Stimulated activated naive CD4-positive, alpha-beta T cell (primary cell): Measurements from ENCODE around the gene PALMD.

ENCODE experiments used
- DNase-seq, 6 experiments: peaks; one replicate each; lab custom pipeline; 2025; lab: John Stamatoyannopoulos, UW

PALMD gene

GRCh38 chr1:99645699-99646531 lies at the start of gene PALMD:
PALMD (plus strand) TSS chr1:99646113; CDS start chr1:99646318, 205 bp downstream.
- no peak for DNase-seq

DNA sequence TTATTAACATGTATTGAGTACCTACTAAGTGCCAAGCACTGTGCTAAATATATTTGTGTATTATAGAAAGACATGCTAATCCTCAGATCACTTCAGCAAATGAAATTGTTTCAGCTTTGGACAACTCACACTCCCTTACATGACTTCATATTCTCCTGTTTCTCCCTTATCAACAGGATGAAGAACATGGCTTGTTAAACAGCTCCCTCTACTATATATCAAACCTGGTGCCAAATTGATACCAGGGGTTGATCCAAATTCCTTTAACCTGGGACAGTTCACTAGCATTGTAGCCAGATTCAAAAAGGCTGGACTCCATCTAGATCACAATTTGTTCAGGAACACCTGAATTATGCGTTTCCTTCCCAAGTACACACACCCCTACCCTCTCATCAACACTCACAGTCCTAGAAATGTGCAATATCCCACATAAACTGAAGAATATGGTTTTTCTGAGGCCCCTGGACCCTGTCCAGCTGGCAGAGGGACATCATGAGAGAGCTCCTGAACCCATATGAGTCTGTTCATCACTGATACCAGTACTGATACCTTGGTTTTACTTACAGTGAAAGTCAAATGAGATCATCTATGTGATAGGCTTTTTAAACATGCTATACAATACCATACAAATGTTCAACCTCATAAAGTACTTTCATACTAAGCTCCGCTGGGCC lies 47.0 kb upstream of the PALMD start:
- DNase-seq = no peak

DNA sequence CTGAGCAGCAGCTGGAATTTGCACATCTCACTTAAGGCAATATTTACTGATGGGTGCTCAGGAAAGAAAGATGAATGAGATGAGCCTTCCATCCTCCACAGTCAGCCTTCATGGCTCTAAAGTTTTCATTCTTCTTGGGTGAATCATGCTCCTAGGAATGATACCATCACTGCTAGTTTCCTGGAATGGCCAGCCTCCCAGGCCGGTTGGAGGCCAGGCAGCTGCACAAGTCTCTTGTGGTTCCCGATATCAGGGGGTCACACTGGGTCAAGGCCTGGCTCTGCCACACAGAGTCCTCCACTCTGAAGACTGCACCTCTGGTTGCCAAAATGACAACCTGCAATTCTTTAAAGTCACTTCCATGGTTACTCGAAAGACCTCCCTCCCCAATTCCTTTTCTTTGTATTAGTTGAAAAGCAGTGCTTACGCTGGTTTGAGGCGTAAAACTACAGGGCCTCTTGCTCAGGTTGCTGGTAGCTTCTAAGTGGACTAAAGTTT lies 46.2 kb upstream of the PALMD start:
- no peak for DNase-seq

DNA sequence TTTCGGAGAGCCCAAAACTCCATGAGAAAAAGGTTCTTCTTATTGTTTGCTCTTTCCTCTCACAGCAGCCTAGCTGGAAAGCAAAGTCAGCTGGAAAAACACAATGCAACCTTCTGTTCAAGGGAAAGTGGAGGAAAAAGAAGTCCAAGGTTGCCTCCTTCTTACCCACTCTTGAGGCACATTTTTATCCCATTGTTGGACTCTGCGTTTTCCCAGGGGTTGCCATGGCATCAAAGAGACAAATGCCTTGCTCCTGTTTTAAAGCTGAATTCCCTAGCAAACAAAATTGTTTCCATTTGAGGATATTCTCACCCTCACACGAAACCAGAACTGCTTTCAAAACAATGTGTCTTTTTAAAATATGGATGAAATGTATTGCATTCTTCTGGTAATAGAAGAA lies 45.1 kb upstream of the PALMD start:
- no peak for DNase-seq

GRCh38 chr1:99601208-99601607 lies 44.7 kb upstream of the PALMD start:
- no peak for DNase-seq

DNA sequence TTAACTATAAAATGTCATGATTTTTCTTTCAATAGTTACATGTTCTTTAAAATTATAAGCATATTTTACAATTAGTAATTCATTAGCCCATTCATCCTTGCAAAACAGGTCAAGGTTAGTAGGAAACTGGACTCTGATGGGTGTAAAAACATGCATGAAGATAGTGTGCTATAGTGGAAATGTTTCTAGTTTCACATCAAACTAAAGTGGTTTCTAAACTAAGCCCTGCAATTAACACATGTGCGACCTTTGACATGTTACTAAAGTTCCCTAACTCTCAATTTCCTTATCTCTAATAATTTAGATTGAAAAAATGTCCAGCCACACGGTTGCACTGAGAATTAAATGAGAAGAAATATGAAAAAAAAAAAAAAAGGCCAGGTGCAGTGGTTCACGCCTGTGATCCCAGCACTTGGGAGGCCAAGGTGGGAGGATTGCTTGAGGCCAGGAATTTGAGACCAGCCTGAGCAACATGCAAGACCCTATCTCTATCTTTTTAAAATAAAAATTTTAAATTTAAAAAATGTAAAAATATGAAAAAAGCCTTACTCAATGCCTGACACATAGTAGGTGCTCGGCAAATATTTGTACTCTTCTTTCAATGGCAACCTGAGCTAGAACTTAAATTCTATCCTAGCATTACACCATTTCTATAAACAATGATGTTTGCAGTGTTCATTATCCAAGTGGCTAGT lies 44.1 kb upstream of the PALMD start:
- DNase-seq = no peak

DNA sequence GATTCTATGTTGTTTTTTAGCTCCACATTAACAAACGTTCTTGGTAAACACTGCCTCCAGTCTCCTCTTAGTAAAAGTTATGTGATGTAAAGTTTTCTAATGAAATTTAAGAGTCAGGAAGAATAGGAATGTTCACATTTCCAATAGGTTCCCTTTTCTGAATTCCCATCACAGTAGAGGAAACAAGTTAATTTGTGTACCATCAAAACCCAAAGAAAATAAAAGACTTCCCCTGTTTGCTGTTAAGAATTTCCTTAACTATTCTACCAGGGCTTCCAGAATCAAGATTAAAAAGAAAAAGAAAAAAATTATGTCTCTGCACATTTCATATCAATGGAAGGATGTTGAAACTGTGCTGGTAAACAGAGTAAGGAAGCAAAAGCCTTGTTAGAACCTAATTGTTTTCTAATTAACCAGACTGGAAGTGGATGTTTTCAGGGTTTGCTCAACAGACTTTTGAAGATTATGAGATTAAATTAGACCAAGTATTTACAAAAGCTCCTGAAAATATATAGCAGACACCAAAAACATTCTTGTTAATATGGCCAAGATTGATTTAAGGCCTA lies 43.4 kb upstream of the PALMD start:
- DNase-seq = no peak

- no peak for DNase-seq
Observed at GRCh38 chr1:99603699-99604560, 42.0 kb upstream of the PALMD start.

GRCh38 chr1:99606306-99606705 lies 39.6 kb upstream of the PALMD start:
- no peak for DNase-seq

DNA sequence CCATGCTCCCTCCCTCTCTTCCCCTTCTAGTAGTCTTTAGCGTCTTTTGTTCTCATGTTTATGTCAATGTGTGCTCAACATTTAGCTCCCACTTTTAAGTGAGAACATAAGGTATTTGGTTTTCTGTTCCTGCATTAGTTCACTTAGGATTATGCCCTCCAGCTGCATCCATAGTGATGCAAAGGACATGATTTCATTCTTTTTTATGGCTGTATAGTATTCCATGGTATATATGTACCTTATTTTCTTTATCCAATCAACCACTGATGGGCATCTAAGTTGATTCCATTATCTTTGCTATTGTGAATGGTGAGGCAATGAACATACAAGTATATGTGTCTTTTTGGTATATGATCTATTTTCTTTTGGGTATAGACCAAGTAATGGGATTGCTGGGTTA lies 38.3 kb upstream of the PALMD start:
- no peak for DNase-seq

- no peak for DNase-seq
Observed at GRCh38 chr1:99608058-99608457, 37.9 kb upstream of the PALMD start.

DNA sequence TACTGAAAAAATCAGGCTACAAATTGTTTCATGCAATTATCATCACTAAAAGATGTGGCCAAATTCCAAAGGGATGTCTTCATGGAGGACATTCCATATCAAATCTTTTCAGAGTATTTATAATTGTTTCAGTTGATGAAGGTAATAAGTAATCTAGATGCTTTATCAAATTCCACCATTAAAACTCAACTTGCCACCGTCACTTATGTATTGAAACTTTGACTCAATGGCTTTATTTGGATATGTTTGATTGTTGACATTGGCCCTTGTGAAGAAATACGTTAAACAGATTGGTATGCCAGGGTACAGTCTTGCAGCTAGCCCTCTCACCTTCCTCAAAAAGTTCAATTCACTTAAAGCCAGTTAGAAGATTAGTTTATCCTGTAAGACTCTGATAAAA lies 32.2 kb upstream of the PALMD start:
- no peak for DNase-seq

GRCh38 chr1:99614728-99615127 lies 31.2 kb upstream of the PALMD start:
- no peak for DNase-seq

DNA sequence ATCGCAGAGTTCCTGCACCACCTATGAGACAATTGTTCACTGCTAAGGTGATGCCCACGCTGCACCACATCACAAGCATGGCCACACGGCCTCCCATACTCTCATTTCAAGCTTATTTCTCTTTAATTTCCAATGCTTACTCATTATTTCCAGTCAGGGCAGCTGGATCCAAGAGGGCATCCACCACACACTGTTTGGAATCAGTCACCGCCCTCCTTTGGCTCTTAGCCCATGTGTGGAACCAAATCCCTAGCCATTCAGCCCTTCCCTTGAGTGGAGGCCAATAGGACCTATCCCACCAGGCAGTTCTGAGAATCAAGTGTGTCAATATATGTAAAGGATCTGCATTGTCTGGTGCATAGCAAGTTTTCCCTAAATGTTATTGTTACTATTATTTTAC lies 26.3 kb upstream of the PALMD start:
- no peak for DNase-seq

GRCh38 chr1:99621340-99621901 lies 24.5 kb upstream of the PALMD start:
- no peak for DNase-seq

DNA sequence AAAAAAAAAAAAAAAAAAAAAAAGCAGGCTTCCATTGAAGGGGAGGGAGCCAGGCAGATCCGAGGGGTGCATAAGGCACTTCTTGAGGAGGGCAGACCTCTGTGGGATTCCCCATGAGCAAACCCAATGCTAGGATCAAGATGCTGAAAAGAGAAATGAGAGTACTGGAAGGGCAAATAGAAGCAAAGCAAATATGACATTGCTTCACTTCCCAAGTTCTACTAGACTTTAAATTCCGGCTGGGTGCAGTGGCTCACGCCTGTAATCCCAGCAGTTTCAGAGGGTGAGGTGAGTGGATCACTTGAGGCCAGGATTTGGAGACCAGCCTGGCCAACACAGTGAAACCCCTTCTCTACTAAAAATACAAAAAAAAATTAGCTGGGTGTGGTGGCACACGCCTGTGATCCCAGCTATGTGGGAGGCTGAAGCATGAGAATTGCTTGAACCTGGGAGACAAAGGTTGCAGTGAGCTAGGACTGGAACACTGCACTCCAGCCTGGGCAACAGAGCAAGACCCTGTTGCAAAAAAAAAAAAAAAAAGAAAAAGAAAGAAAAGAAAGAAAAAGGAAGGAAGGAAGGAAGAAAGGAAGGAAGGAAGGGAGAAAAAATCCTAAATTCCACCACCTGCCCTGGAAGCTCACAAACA lies 23.1 kb upstream of the PALMD start:
- DNase-seq = no peak

- DNase-seq = no peak
Observed at GRCh38 chr1:99623554-99623953, 22.4 kb upstream of the PALMD start.

GRCh38 chr1:99627615-99628014 lies 18.3 kb upstream of the PALMD start:
- no peak for DNase-seq

GRCh38 chr1:99629164-99629563 lies 16.7 kb upstream of the PALMD start:
- DNase-seq = no peak

DNA sequence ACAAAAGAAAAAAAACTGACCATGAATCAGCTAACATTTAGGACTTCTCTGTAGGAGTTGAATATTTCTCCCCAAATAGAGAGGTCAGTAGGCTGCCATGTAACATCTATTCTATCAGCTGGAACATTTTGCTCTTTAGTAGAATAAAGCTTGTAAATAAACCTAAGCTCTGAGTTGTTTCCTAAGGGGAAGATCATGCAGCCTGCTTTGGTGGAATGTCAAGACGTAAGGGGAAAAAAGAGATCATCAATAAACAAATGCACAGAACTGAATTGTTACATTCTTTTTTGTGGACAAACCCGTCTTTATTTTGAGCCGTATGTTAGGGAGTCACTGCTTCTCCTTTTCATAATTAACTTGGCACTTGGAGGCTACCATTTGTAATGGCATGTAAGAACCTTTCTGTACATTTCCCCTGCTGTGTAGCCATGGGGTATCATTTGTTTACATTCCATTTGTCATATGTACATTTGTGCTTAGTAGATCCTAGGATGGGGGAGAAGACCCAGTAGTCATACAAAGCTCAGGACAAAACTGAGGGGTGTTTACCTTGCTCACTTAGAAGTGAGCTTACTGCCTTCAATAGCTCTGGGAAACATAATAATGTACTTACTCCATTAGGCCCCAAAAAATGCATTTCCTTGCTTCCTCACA lies 10.8 kb upstream of the PALMD start:
- DNase-seq = no peak
